Psoas muscle (tissue), 8 donors: ENCODE data around the gene MGAT3. TPM values are rescaled to one million over a fixed set of nuclear protein-coding genes. Genes with fewer than 3 reads are reported as not detected.
A peak's percentile ranks its signal among the peaks of the same experiment; 100 is the strongest.

Experiments used
- ATAC-seq, 4 donors: fragments of 200-7000 bp; cut with Tn5 transposase; one replicate each; pipeline ENCODE4 v1.9.1; 2020; ENCODE audit warnings: moderate library complexity in 3 of 4, mild to moderate bottlenecking in 2 of 4
- DNase-seq, 2 donors: peaks; one replicate each; pipeline ENCODE4 v3.0.0-alpha.2; 2020
- H3K27ac ChIP-seq: fragments of 200-600 bp; one replicate; pipeline ENCODE4 v1.8.0; 2022
- H3K27me3 ChIP-seq, 3 donors: fragments of 200-600 bp in 1 of 3; one replicate each; pipeline versions ENCODE4 v1.6.1 to v1.8.0; 2013 to 2022; ENCODE audit warnings: low read length in 2 of 3, mild to moderate bottlenecking in 2 of 3, moderate library complexity in 1 of 3; ENCODE audit not compliant: insufficient read depth in 3 of 3
- H3K36me3 ChIP-seq, 2 donors: fragments of 200-600 bp in 1 of 2; one replicate each; pipeline versions ENCODE4 v1.6.1 to v1.8.0; 2013 to 2022; ENCODE audit warnings: low read depth in 1 of 2, mild to moderate bottlenecking in 1 of 2, moderate library complexity in 1 of 2; ENCODE audit not compliant: insufficient read depth in 1 of 2
- H3K4me1 ChIP-seq: fragments of 200-600 bp; one replicate; pipeline ENCODE4 v1.8.0; 2022
- H3K4me3 ChIP-seq: fragments of 200-600 bp; one replicate; pipeline ENCODE4 v1.8.0; 2022; ENCODE audit warnings: mild to moderate bottlenecking
- H3K9me3 ChIP-seq: fragments of 200-600 bp; one replicate; pipeline ENCODE4 v1.8.0; 2022
- CTCF ChIP-seq: fragments of 200-600 bp; IDR thresholded peaks from one replicate; pipeline ENCODE4 v1.8.0; 2022; ENCODE audit warnings: antibody characterized with exemption
- WGBS, 3 donors: extraction: QIAGEN DNeasy Blood & Tissue Kit; methylation state at CpG; one replicate each; pipeline versions ENCODE4 v1.1.6 to v1.1.7; 2013; 5-methylcytosine and 5-hydroxymethylcytosine counted together
- intact Hi-C, 2 donors: fragments of 100-400 bp; cut with DNase I; formaldehyde crosslinking; loops; one replicate each; pipeline versions ENCODE4 v1.11.0 to v1.14.2; 2022
- polyA plus RNA-seq, 3 donors: library from polyadenylated mRNA; stranded (reverse); fragments of 200-250 nt; gene quantifications; one replicate each; pipeline ENCODE4 v1.2.3, GENCODE V29; 2013
- total RNA-seq, 4 donors: library from RNA; stranded (reverse); fragmentation: NEBNext Ultra II Directional in 2 of 4; extraction: Animal tissue kit (Norgen Biotek cat#: 25700) in 2 of 4; gene quantifications; one replicate each; pipeline versions ENCODE4 v1.2.1 to v1.2.4, GENCODE V29; 2021 to 2023
- donor health status: healthy with polysubstance abuse.
- donor health status: DM: no; HTN: no; CAD: no; lungs with moderate emphysema.
- donor health status: Bipolar disorder and iron deficiency.
- donor health status: healthy.
- donor health status: DM: yes; HTN: yes; CAD: no.
- donor health status: DM: no; HTN: no; CAD: no.
- donor health status: DM: no; HTN: no; CAD: no.
- donor health status: DM: yes; HTN: yes; CAD: no.

Gene MGAT3
- total and polyA plus RNA-seq, 7 donors, result 0.53 to 2.2 (median 1.4) TPM

GRCh38 chr22:39515266-39516050 is 58.6 kb downstream of the MGAT3 start:
- Histone ChIP-seq H3K4me1 (peaks cover 19% of the 10 kb centered on the region), H3K9me3 (no peaks in the 10 kb centered on the region), H3K27me3 (no peaks in the 10 kb centered on the region), H3K36me3 (peaks cover 3 to 64% of the 10 kb centered on the region in 2 donors), H3K4me3 (no peak overlapping the region), H3K27ac (no peak overlapping the region)
- intact Hi-C loops, result loop anchor here in 1 of 2 donors (10.0 kb wide), 1 partner anchor 171 kb away; the partner anchor contains the start of gene SYNGR1
- DNase-seq, result no peak
- no peak for ATAC-seq
- TF ChIP-seq CTCF, result no peak
- 83 to 89% (median 86%) methylated on average over 11 to 12 of the region's 12 CpGs for WGBS, 3 donors

GRCh38 chr22:39517470-39517869 is 60.7 kb downstream of the MGAT3 start:
- DNase-seq (no peak), ATAC-seq (no peak)
- Histone ChIP-seq H3K27ac (no peak overlapping the region), H3K9me3 (no peaks in the 10 kb centered on the region), H3K4me1 (peaks cover 19% of the 10 kb centered on the region), H3K36me3 (peaks cover 4 to 59% of the 10 kb centered on the region in 2 donors), H3K27me3 (no peaks in the 10 kb centered on the region), H3K4me3 (no peak overlapping the region)
- 73 to 89% (median 79%) methylated on average over 3 of the region's 3 CpGs for WGBS, 3 donors
- no peak for TF ChIP-seq CTCF
- intact Hi-C loops, result loop anchor here in 1 of 2 donors (10.0 kb wide), 1 partner anchor 173 kb away; the partner anchor contains the start of gene SYNGR1

- intact Hi-C loops, result loop anchor here (2.0 to 10.0 kb wide), 2 partner anchors 15 to 173 kb away; partner anchors contain the start of genes MIEF1 (in 1 of the 2) and SYNGR1 (in 1 of the 2)
- no peak for TF ChIP-seq CTCF
- Histone ChIP-seq H3K27ac (peak overlapping the region; percentile 100), H3K4me3 (no peak overlapping the region), H3K27me3 (no peaks in the 10 kb centered on the region), H3K4me1 (peaks cover 19% of the 10 kb centered on the region), H3K9me3 (no peaks in the 10 kb centered on the region), H3K36me3 (peaks cover 4 to 59% of the 10 kb centered on the region in 2 donors)
- DNase-seq (peak in 1 of 2 donors; percentile 19), ATAC-seq (no peak)
- WGBS, 3 donors, result 52 to 64% (median 55%) methylated on average over 5 of the region's 5 CpGs
Observed at GRCh38 chr22:39518144-39518786, 61.5 kb downstream of the MGAT3 start.

GRCh38 chr22:39518996-39519680 is 62.3 kb downstream of the MGAT3 start:
- no peak for TF ChIP-seq CTCF
- Histone ChIP-seq H3K27me3 (no peaks in the 10 kb centered on the region), H3K4me3 (peak overlapping the region; percentile 100), H3K4me1 (peaks cover 23% of the 10 kb centered on the region), H3K27ac (peak overlapping the region; percentile 100), H3K9me3 (no peaks in the 10 kb centered on the region), H3K36me3 (peaks cover 4 to 59% of the 10 kb centered on the region in 2 donors)
- intact Hi-C loops, result loop anchor here (2.0 to 10.0 kb wide), 2 partner anchors 16 to 174 kb away; partner anchors contain the start of genes MIEF1 (in 1 of the 2) and SYNGR1 (in 1 of the 2)
- no peak for DNase-seq
- 9% methylated on average over 24 of the region's 24 CpGs for WGBS, 3 donors
- ATAC-seq, result no peak
